Measurements from ENCODE around the gene TBC1D5. TPM values are rescaled to one million over a fixed set of nuclear protein-coding genes. Genes with fewer than 3 reads are reported as not detected.

Gene TBC1D5
- total RNA-seq, 1 donor from 2014 or later, result 74.6 TPM

DNA sequence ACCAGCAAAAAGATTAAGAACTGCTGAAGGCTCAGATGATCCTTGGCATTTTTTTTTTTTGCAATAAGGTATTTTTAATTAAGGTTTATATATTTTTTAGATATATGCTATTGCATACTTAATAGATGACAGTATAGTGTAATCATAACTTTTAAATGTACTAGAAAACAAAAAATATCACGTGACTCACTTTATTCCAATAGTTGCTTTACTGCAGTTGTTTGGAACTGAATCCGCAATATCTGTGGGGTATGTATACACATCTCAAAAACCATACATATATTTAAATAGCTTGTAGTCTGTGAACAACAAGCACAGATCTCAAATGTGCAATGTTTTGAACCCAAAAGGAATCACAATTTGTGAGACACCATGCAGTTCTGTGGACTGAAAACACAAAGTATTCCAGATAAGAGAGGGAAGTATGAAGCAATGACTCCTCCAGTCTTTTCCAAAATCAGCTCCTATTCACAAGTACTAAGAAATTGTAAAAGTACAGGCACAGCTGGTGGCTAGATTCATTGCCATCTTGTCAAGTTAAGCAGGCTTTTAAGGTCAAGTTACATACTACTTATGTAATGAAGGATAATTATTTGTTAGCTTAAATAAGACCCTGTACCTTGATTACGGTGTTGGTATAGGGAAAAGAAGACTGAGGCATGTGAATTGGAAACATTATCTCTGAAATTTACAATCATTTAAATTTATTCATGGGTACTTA, 331.1 kb downstream of the TBC1D5 start:
- Histone ChIP-seq H3K36me3 (no peaks in the 10 kb centered on the region), H3K27me3 (no peaks in the 10 kb centered on the region), H3K4me3 (no peak overlapping the region), H3K27ac (no peak overlapping the region), H3K9me3 (no peaks in the 10 kb centered on the region), H3K4me1 (no peaks in the 10 kb centered on the region)
- intact Hi-C loops (cut with DNase I), result loop anchor here (10.0 kb wide), 1 partner anchor 157 kb away; no protein-coding TSS in a partner anchor
- DNase-seq (no peak), ATAC-seq (no peak)
- TF ChIP-seq CTCF (IDR thresholded peaks at IDR 0.05), result no peak

DNA sequence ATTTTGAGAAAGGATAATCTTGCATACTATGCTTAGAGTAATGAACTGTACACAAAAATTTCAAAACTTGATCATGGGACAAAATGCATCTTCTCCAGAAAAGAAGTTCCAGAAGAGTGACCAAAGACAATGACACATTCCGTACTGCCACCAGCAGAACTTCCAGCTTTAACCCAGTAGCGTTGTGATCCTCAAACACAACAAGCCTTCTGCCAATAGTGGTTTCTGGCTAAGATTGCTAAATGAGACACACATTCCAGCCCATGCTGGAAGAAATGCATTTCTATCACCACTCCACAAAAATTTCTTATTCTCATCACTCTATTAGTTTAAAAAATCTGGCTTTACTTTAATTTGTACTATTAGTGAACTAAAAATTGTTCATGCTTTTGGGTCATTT, 334.9 kb downstream of the TBC1D5 start:
- H3K27ac ChIP-seq, result no peak overlapping the region
- peaks cover 20% of the 10 kb centered on the region for H3K36me3 ChIP-seq
- no peak for TF ChIP-seq CTCF (IDR thresholded peaks at IDR 0.05)
- intact Hi-C loops (cut with DNase I), result no loop called here
- H3K27me3 ChIP-seq, result no peaks in the 10 kb centered on the region
- H3K4me3 ChIP-seq, result no peak overlapping the region
- no peaks in the 10 kb centered on the region for H3K4me1 ChIP-seq
- no peak for ATAC-seq
- DNase-seq, result no peak
- no peaks in the 10 kb centered on the region for H3K9me3 ChIP-seq

- H3K4me3 ChIP-seq, result no peak overlapping the region
- DNase-seq, result no peak
- H3K4me1 ChIP-seq, result no peaks in the 10 kb centered on the region
- H3K27ac ChIP-seq, result no peak overlapping the region
- H3K27me3 ChIP-seq, result no peaks in the 10 kb centered on the region
- no peak for TF ChIP-seq CTCF (IDR thresholded peaks at IDR 0.05)
- intact Hi-C loops (cut with DNase I), result no loop called here
- H3K36me3 ChIP-seq, result peaks cover 26% of the 10 kb centered on the region
- H3K9me3 ChIP-seq, result no peaks in the 10 kb centered on the region
- ATAC-seq, result no peak
These were observed 337.9 kb downstream of the TBC1D5 start for GRCh38 chr3:17404548-17404947.

GRCh38 chr3:17402442-17402841, 340.0 kb downstream of the TBC1D5 start:
- intact Hi-C loops (cut with DNase I), result no loop called here
- H3K4me3 ChIP-seq, result no peak overlapping the region
- no peak overlapping the region for H3K27ac ChIP-seq
- H3K4me1 ChIP-seq, result no peaks in the 10 kb centered on the region
- peaks cover 26% of the 10 kb centered on the region for H3K36me3 ChIP-seq
- TF ChIP-seq CTCF (IDR thresholded peaks at IDR 0.05), result no peak
- no peaks in the 10 kb centered on the region for H3K27me3 ChIP-seq
- no peaks in the 10 kb centered on the region for H3K9me3 ChIP-seq
- ATAC-seq (no peak), DNase-seq (no peak)

- ATAC-seq, result no peak
- no peaks in the 10 kb centered on the region for H3K4me1 ChIP-seq
- H3K36me3 ChIP-seq, result peaks cover 30% of the 10 kb centered on the region
- intact Hi-C loops (cut with DNase I), result no loop called here
- no peaks in the 10 kb centered on the region for H3K9me3 ChIP-seq
- no peak for TF ChIP-seq CTCF (IDR thresholded peaks at IDR 0.05)
- H3K4me3 ChIP-seq, result no peak overlapping the region
- DNase-seq, result no peak
- H3K27ac ChIP-seq, result no peak overlapping the region
- no peaks in the 10 kb centered on the region for H3K27me3 ChIP-seq
These were observed 340.5 kb downstream of the TBC1D5 start for GRCh38 chr3:17401912-17402311.

- intact Hi-C loops (cut with DNase I), result no loop called here
- no peak overlapping the region for H3K4me3 ChIP-seq
- H3K27ac ChIP-seq, result no peak overlapping the region
- ATAC-seq, result no peak
- no peaks in the 10 kb centered on the region for H3K9me3 ChIP-seq
- no peak for DNase-seq
- no peaks in the 10 kb centered on the region for H3K4me1 ChIP-seq
- H3K27me3 ChIP-seq, result no peaks in the 10 kb centered on the region
- no peak for TF ChIP-seq CTCF (IDR thresholded peaks at IDR 0.05)
- H3K36me3 ChIP-seq, result peaks cover 25% of the 10 kb centered on the region
These were observed 342.8 kb downstream of the TBC1D5 start for GRCh38 chr3:17399586-17399985.
